GDM1 (cell line): ENCODE data around the gene MATK.
A peak's percentile ranks its signal among the peaks of the same experiment; 100 is the strongest.
"Not testable (repeated sequence)": the region's sequence is repeated elsewhere in the genome, so short reads cannot be mapped to it uniquely, and the experiment has no call there.

Source experiments
- DNase-seq: peaks from one replicate; lab custom pipeline; 2025; lab: John Stamatoyannopoulos, UW

MATK gene

DNA sequence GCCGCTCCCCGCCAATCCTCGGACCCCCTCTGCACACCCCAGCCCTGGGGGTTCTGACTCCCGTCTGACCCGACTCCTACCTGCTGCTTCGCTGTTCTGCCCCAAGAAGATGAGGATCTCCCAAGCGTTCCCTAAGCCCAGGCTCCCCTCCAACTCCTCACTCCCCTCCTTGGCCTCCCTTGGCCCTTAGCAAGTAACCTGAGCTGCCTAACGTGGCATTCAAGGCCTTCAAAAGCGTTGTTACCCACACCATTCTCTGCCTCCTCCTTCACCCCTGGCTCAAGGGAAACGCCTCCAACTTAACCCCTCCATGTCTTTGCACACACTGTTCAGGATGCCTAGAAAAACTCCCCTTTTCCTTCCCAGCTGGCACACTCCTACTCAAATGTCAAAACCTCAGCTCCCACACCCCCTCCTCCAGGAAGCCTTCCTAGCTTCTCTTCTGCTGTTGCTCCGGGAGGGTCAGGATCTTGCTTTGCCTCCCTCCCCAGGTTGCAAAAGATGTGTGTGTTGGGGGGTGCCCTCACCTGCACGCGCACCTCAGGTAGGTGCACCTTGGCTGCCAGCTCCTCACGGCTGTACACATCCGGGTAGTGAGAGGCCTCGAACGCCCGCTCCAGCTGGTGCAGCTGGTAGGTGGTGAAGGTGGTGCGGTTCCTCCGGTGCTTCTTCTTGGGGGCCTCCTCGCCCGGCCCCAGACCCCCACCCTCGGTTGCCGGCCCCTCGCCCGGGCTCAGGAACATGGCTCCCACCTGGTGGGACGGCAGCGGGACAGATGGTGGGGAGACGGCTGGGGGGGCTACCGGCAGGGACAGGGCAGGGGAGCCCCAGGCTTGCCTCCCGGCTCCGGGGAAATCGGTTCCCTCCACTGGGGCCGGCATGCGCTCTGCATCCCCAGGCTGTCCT lies 14.9 kb downstream of the MATK start:
- DNase-seq = no peak

DNA sequence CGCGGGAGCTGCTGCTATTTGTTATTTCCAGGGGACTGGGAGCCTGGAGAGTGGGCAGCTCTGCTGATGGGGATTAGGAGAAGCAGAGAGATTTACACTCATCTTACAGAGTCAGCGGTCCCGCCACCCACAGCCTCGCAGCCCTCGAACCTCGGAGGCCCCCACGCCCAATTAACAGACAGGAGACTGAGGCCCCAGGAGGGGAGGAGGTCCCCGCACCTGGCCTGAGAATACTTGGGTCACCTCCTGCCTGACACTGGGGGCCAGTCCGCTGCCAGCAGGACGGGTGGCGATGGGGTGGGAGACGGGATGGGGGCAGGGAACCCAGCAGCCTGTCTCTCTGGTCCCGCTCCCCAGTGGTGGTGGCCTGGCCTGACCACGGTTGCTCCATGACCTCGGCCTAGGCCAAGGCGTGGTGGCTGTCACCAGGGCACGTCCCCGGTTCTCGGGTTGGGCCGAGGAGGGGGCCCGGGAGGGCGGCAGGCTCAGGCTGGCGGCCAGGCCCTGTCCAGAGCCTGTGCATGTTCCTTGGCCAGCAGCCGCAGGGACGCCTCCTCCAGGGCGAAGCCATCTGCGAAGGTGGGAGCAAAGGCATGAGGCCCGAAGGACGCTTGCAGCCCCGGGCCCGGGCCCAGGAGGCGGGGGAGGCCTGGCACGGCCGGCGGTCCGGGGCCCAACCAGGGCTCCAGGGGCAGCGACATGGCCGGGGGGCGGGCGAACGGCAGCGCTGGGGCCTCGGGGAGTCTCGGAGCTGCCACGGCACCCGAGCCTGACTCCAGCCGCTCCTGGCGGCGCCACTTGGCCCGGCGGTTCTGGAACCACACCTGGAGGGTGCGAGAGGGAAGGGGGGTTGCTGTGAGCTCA lies 15.8 kb downstream of the MATK start:
- DNase-seq = no peak

DNA sequence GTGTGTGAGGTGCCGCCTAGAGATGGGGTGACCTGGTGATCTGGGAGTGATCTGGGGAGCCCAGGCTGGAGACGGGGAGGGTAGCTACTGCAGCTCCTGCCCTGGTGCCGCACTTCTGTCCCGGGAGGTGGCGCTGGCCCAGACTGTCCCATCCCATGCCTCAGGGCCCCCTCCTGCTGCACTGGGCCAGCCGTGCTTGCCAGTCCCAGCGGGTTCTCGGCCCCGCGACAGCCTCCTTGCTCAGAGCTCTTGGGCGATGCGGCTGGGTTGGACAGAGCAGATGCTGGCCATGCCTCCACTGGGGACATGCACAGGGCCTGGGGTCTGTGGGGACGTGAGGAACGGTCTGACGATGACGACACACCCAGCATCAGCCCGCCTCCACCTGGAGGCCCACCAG lies 16.7 kb downstream of the MATK start:
- no peak for DNase-seq

DNA sequence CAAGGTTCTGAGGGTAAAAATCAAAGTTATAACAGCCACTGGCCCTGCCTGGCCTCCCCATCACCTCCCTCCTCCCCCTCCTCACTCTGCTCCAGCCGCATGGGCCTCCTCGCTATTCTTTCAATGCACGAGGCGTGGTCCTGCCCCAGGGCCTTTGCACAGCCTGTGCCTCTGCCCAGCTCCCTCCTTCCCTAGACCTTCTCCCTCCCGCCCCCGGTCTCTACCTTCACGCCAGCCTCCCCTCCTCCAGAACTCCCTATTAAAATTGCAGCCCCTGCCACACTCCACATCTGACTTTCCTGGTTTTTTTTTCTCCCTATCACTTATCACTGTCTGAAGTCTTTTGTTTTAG lies 17.5 kb downstream of the MATK start:
- DNase-seq = no peak

DNA sequence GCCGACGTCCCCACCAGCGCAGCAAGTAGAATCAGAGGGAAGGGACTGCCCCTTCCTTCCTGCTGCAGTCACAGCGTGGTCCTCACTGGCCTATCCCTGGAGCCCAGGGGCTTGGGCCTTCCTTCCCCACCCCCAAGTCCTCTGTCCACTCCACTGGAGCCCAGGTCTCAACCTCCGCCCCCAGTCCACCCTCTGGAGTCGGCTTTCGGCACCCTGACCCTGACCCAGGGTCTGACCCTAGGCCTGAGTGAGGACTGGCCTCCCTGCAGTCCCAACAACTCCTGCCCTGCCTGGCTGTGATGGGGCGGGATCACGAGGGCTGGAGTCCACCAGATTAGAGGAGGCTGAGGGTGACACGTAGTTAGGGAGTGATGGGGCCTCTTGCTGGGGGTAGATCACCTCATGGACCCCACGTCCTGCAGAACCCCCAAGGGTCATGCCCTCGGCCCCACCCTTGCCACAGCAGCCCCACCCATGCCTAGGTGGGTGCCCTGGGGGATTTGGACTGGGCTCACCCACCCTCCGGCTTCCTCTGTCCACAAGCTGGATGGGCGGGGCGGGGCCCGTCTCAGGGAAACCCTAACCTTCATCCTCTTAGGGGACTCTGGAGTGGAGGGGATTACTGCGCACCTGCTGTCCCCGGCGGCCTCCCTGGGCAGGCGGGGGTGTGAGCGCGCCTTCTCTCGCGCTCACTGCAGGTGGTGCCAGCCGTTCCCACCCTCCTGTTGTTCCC lies 18.0 kb downstream of the MATK start:
- no peak for DNase-seq

DNA sequence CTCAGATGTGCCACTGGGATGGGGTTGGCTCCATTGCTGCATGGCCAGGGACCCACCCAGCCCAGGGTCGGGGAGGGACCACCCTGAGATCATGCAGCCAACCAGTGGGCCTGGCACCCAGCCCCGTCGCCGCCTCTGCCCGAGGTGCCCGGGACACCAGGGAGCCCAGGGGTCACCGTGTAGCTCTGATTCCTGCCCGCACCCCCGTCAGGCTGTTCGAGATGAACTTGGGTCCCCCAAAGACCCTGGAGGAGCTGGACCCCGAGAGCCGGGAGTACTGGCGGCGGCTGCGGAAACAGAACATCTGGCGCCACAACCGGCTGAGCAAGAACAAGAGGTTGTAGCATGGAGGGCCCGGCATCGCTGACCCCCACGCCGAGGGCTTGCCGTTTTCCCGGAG lies 19.1 kb downstream of the MATK start:
- DNase-seq = no peak

DNA sequence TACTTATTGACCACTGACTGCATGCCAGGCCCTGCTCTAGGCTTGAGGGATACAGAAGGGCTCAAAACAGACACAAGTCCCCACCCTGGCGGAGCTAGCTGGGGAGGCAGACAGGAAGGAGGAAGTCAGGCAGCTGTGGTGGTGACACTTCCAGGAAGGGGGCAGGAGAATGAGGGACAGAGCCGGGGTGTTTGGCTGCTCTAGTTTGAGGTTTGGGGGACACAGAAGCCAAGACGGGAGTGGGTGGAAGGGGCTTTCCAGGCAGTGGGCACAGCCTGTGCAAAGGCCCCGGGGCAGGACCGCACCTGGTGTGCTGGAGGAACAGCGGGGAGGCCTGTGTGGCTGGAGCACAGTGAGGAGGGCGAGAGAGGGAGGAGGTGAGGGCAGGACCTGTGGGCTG lies 19.7 kb downstream of the MATK start:
- no peak for DNase-seq

DNA sequence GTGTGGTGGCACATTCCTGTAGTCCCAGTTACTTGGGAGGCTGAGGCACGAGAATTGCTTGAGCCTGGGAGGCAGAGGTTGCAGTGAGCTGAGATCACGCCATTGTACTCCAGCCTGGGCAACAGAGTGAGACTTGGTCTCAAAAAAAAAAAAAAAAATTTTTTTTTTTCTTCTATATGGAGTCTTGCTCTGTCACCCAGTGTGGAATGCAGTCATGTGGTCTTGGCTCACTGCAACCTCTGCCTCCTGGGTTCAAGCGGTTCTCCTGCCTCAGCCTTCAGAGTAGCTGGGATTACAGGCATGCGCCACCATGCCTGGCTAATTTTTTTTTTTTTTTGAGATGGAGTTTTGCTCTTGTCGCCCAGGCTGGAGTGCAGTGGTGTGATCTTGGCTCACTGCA lies 20.4 kb downstream of the MATK start:
- not testable (repeated sequence) for DNase-seq

DNA sequence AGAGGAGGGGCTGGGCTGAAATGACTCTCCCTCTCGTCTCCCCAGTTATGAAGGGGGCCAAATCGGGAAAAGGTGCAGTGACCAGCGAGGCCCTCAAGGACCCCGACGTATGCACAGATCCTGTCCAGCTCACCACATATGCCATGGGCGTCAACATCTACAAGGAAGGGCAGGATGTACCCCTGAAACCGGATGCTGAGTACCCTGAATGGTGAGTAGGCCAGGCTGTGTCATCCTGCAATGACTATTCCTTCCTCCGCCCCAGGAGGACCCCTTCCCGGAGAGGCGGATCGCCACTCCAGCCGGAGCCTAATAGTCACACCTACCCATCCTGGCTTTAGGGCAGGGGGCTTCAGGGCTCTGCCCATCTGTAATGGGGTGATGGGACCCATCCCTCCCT lies 21.1 kb downstream of the MATK start:
- no peak for DNase-seq

DNA sequence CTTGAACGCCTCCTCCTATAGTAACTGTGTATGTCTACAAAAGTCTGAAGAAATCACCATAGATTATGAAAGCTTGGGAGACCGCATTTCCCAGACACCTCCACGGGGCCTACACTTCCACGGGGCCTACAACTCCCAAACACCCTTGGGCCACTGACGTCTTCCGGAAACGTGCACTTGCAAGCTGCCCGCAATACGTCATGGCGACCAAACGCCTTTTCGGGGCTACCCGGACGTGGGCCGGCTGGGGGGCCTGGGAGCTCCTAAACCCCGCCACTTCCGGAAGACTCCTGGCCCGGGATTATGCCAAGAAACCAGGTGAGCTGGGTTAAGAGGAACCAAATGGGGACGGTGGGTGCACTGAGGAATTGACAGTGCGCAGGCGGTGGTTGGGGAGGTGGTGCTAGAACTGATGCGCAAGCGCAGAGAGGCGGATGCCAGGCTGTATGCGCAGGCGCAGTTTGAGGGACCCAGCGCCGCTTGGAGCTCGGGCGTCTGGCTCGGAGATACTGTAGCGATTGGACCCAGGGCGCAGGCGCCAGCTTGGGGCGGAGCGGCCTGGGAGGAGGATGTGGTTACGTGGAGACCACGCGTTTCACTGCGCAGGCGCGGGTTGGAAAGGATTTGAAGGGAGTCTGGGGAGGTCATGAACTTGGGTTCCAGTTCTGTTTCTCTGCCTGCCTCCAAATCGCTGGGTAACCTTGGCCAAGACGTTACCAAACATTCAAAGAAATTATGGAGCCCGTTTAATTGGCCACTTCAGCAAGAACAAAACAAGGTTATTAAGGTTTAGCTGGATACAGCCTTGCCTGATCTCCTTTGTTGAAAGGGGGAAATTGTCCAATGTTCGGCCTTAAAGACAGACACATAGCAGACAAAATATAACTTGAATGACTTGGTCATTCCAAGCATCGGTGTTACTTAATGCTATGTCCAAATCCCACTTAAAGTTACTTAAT lies 23.4 kb downstream of the MATK start, which contains the start of gene MRPL54:
Gene MRPL54 (plus strand): TSS at position 182 of the 959 bp plus-strand sequence. CDS start 19 bp downstream, at position 201.
- peak; percentile 99 for DNase-seq

DNA sequence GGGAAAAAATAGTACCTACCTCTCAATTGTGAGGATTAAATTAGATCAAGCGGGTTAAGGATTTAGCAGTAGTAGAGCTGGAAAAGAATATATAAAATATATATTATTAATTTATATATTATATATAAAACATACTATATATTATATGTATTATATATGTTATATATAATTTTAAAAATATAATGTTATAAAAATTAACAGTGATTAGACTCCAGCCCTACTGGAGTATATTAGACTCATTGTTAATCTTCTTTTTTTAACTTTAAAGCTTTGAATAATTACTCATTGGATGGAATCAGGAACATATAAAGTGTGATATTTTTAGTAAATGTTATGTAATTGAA lies 24.1 kb downstream of the MATK start:
- no peak for DNase-seq

DNA sequence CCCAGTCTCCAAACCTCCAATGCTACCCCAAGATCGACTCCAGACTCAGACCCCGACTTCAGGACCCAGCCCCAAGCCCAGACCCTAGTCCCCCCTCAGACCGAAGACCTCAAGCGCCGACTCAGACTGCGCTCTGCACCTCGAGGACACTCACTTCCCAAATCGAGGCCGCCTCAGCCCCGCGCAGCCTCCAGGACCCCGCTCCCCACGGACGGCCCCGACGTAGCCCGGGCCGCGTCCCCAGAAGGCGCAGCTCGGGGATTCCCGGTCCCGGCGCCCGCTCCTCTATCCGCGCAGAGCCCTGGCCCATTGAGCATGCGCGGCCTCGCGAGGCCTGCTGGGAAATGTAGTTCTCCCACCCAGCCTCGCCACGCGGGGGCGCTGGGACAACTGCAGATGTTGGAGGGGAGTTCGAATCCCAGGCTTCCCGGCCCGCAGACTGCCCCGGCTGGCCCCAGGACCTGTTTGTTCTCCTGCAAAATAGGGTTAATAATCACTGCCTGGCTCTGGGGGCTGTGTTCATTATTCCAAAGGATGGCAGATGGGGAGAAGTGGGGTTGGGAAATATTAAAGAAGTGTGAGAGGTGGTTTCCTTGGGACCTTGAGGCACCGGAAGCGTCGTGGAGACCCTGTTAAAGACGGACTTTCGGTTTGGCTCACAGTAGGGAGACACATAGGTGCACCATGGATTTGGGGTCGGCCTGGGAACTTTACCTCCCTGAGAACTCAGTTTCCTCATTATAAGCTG lies 24.6 kb downstream of the MATK start, which contains the start of gene APBA3:
Gene APBA3 (minus strand): TSS at position 311 of the 748 bp plus-strand sequence. CDS start 1,428 bp downstream, outside the sequence.
- peak; percentile 84 for DNase-seq

DNA sequence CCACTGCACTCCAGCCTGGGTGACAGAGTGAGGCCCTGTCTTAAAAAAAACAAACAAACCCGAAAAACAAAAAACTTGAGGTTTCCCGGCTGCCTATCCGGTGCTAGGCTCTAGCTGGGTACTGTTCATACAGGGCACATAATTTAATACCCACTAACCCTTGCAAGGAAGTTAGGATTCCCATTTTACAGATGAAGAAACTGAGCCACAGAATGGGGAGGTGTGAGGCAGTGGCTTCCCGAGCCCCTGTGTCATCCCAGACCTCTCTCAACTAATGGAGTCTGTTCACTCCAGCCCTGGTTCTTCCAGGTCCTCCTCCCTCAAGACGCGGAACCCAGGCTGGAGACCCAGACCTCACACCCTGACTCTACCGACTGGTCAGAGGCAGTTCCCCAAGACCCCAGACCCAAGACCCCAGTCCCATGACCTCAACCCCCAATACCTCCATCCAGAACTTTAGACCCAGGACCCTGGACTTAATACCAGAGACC lies 25.3 kb downstream of the MATK start:
- no peak for DNase-seq

DNA sequence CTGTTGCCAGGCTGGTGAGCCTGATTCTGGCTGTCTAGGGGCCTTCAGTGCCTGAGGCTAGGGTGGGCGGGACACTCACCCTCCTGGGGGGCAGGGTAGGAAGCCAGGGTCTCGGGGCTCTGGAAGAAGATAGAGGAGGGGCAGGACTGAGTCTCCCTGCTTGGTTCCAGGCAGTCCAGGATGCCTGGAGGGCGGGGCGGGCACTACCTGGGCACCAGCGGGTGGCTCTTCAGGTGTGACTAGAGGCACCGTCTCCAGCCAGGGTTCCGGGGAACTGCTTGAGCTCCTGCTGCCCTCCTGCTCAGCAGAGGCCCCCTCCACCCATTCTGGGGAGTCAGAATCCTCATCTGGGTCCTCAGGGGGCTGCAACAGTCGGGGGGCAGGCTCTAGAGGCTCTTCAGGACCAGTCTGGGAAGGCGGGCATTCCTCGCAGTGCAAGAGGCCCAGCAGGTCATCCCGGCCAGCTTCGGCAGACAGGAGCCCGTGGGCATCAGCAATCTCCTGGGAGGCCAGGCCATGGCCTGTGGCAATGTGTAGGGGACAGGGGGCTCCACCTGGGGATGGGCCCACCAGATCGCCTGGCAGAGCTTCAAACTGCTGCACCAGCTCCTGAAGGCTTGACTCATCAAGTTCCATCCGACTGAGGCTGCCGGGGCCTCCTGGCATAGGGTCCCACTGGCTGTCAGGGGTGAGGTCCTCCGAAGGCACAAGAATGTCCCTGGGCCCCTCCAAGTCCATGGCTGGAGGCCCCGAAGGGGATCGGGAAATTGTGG lies 26.5 kb downstream of the MATK start:
- no peak for DNase-seq

DNA sequence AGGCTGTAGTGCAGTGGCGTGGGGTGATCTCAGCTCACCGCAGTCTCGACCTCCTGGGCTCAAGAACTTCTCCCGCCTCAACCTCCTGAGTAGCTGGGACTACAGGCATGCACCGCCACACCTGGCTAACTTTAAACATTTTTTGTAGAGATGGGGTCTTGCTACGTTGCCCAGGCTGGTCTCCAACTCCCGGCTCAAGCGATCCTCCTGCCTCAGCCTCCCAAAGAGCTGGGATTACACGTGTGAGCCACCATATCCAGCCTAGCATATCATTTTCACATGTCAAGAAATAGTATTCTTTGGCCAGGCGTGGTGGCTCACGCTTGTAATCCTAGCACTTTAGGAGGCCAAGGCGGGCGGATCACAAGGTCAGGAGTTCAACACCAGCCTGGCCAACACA lies 27.9 kb downstream of the MATK start:
- DNase-seq = not testable (repeated sequence)

DNA sequence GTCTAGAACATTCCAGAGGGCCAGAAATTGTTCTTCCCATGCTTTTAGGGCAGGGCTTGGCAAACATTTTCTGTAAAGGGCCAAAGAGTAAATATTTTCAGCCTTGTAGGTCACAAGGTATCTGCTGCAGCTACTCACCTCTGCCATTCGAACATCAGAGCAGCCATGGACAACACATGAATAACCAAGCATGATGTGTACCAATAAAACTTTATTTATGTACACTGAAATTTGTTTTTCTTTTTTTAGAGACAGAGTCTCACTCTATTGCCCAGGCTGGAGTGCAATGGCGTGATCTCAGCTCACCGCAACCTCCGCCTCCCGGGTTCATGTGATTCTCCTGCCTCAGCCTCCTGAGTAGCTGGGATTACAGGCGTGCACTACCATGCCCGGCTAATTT lies 28.5 kb downstream of the MATK start:
- not testable (repeated sequence) for DNase-seq

DNA sequence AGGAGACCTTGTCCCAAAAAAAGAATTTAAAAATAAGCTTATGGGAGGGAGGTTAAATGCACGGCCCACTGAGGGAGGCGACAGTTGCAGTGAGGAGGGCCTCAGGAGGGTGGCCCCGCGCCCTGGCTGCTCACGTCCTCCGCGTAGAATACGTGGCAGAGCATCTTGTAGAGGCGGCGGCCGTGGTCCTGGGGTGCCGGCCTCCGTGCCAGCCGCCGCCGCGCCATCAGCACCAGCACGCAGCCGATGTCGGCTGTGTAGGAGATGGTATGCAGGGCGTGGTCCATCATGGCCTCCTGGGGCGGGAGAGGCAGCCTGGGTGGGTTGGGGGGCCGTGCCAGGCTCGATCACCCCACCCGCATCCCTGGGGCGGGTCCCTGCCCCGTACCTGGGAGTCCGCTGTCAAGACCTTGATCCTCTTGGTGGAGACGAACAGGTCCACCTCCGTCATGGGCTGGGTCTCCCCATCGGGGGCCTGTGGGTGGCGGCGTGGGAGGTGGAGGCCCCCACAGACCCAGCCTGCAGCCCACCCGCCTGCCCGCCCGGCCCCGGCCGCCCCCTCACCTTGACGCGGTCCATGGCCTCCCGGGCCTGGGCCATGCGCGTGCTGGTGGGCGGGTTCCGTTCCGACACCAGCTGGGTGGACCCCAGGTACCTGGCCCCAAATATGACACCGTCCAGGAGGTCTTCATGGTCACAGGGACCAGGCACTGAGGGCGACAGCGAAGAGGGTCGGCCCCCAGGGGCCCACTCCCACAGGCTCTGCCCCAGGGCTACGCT lies 32.4 kb downstream of the MATK start:
- DNase-seq = no peak

DNA sequence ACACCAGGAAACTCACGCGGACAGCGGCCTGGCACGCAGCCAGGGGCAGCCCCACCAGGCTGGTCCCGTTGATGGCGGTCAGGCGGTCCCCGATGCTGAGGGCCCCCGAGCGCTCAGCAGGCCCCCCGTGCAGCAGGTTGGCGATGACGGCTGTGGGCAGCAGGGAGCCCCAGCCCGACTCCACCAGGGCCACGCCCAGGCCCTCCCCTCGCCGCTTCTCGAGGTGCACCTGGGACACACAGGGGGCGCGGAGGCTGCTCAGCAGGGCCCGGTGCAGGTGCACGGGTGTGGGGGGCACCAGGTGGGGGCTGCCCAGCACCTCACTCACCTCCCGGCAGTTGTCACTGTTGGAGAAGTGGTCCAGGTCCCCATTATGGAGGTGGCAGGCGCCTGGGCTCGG lies 33.7 kb downstream of the MATK start:
- no peak for DNase-seq

DNA sequence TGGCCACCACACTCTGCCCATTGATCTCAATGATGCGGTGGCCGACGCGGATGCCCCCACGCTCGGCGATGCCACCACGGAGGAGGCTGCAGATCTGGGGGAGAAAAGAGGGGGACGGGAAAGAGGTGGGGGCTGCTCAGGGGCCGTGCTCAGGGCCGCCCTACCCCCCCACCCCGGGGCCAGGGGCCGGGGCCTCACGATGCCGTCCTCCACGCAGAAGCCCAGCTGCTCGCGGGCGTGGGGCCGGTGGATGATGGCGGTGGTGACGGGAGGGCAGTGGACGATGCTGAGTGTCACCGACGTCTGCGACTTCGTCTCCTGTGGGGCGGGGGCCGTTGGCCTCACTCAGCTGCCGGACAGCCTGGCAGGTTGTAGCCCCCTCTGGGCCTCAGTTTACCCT lies 34.9 kb downstream of the MATK start:
- DNase-seq = no peak
